GM21423 (cell line): ENCODE results near the gene COL20A1.
"Not testable (repeated sequence)": the region's sequence is repeated elsewhere in the genome, so short reads cannot be mapped to it uniquely, and the experiment has no call there.

ENCODE experiments used
- ATAC-seq: cut with Tn5 transposase; IDR thresholded peaks from one replicate; pipeline ENCODE4 v1.9.1; 2021; ENCODE audit warnings: mild to moderate bottlenecking, moderate library complexity; ENCODE audit not compliant: unreplicated experiment

Gene COL20A1

DNA sequence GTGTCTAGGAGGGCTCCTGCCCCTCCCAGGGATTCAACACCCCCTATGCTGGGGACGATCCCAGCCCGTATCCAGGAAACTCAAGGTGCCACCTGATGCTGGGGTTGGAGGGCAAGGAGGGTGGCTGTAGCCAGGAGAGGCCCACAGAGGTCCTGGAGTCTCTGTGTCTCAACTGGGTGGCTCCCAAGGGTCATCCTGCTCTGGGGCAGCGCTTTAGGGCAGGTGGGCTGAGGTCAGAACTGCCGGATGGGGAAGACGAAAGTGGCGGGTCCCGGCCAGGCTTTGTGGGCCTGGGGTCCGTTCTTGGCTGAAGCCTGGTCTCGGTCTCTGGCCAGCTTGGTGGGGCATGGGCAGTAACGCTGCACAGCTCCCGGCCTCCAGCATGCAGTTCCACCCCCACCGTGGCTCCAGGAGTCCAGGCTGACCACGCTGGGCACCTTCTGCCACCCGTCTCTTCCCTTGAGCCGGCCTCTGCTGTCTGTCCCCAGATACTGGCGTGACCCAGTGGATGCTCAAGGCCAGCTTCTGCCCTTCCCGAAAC lies 2.8 kb upstream of the COL20A1 start:
- no peak for ATAC-seq

DNA sequence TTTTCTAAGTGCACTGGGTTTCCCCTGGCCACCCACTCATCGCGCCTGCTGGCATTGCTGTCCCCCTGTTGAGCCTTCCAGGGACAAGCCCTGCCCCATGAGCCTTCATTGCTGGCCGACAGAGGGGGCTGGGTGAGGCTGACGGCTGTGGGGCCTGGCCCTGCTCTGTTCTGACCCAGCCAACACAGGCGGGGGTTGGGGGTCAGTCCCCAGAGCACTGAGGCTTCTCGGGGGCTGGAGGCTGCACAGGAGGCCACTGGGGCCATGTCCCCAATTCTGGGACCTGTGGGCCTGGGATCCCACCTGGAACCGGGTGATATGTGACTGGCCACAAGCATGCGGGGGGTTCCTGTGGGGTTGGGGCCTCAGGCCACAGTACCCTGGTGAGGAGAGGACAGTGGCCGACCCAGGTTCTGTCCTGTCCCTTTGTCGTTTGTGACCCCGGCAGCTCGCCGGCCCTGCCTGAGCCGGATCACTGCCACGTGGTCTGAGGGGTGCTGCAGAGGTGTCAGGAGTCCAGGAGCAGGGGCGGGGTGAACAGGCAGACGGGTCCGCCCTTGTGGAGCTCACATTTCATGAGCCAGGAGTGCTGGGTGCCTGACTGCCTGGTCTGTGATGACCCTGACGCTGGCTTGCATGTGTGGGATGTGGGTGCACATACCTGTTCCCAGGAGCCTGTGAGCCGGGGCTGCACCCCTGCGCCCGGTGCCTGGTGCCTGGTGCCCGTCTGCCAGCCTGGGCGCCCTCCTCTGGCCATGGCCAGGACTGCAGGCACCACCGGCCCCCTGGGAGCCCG lies 2.1 kb upstream of the COL20A1 start:
- no peak for ATAC-seq

DNA sequence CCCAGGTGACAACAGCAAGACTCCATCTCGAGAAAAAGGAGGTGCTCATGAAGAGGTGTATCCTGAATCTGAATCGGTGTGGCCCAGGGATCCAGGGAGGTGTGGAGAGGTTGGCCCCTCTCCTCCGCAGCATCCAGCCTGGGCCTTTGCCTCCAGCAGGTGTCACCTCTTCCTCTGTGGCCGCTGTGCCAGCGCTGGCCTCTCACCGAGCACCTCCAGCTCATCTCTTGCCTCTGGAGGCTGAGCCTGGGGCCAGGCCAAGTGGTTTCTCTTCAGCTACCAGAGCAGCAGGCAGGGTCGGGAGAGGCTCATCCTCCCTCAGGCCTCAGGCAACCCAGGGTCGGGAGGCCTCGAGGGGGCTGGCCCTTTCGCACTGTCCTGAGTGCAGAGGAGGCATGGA lies 1.2 kb upstream of the COL20A1 start:
- ATAC-seq: no peak

DNA sequence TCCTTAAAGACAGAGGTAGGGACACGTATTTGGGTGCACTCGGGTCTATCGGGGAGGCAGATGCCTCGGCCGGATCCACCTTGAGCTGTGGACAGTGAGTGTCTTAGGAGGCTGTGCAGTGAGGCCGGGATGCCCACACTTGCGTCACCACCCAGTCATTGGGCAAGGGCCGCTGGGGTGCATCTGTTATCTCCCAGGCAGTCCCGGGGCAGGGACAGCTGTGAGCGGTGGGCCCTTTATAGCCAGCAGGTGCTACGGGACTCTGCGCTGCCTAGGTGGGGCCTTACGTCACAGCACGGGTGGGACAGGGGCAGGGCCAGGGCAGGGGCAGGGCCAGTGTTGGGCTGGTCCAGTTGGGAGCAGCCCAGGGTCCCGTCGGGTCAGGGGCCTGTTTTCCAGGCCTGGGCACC lies 689 bp upstream of the COL20A1 start:
- no peak for ATAC-seq

DNA sequence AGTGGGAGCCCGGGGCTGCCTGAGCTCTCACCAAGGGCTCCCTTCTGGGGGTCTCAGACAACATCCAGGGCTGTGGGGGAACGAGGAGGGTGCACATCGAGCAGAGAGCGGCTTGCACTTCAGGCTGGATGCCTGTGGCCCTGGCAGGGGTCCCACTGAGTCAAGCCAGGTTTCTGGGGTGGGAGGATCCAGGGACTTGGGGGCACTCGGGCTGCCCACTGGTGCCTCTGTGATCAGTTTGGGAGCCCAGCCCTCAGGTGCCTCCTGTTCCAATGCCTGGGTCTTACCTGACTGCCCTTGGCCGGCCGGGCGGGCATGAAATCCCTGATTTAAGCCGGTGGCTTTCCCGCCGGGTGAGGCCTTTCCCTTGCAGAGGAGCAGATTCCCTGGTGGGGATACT lies 470 bp downstream of the COL20A1 start:
- no peak for ATAC-seq

DNA sequence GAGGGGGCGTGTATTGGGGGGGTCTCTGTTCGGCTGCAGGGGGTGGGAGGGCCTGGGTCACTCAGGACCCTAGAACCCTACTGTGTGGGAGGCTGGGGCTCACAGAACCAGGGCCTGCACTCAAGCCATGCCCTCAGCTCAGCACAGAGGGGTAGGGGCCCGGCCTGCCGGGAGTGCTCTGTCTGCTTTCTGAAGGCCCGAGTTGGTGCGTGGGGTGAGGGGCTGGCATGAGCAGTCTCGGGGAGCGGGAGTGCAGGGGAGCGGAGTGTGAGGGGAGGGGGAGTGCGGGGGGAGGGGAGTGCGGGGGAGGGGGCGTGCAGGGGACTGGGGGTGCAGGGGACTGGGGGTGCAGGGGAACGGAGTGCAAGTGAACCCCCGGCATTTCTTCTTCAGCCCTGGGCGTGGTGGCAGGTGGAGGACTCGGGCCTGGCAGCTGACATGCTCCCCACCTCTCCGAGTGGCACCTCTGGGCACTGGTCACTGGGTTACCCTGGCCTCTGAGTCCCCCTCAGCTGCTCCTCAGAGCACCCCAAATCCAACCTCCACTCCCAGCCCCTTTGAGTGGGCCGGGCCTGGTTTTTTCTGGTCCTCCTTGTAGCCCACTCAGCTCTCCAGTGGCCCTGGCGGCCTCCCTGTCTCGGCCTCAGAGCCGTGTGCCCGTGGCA lies 1.0 kb downstream of the COL20A1 start:
- ATAC-seq: no peak

DNA sequence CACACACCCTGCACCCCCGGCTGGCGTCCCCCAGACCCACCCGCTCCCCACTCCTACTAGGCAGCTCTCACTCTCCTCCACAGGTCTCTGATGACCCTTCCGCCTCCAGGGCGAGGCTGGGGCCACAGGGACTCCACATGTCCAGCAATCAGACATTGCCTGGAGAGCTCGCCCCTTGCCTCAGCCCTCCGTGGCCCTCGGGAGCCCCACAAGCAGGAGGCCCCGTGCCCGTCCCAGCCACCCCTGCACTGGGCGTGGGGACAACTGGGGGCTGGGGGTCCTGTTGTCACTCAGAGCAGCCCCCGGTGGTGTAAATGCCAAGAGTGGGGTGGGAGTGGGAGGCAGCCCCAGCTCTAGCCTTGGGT lies 1.5 kb downstream of the COL20A1 start:
- ATAC-seq: no peak

DNA sequence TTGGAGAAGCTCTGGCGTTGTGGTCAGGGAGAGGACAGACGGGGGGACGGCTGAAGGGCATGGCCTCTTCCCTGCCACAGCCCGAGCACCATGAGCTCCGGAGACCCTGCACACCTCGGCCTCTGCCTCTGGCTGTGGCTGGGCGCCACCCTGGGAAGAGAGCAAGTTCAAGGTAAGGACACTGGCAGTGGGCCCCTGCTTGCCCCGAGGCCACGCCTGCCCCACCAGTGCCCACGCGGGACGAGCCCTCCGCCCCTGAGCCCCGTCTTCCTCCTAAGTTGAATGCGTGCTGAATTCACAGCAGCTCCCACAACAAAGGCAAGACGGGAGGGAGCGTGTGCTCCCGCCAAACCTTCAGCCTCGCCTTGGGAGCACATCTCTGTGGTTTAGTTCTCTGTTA lies 2.0 kb downstream of the COL20A1 start:
- ATAC-seq: no peak

DNA sequence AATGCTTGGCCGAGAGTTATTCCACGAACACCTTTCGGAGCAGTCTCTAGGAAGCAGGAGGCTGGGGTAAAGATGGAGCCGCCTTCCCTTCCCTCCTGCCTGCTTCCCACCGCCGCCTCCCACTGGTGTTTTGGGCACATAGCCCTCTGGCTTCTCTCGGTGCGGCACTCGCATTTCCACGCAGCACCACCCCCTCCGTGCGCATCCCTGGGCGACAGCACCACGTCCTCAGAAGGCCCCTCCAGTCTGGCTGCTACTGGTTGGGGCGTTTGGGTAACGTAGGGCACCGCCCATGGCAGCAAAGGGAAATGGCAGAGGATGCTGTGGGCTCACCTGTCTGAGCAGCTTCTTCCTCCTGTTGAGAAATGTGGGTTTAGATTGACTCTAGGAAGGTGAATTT lies 2.4 kb downstream of the COL20A1 start:
- no peak for ATAC-seq

DNA sequence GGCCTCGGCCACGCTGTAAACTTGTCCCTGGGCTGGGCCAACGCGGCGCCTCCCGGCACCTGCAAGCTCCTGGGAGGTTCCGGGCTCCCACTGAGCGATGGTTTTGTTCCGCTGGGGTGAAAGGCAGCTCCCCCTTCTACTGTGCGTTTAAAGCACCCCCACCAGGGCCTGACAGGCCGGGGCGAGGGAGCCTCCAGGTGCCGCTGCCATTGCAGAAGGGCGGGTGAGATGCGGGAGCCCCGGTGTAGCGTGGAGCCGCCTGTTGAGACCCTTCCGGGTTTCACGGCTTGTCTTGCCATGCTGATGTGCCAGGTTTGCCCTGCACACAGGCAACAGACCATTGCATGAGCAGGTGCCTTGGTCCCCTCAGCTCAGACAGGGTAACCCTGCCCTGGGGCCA lies 2.9 kb downstream of the COL20A1 start:
- ATAC-seq: no peak

DNA sequence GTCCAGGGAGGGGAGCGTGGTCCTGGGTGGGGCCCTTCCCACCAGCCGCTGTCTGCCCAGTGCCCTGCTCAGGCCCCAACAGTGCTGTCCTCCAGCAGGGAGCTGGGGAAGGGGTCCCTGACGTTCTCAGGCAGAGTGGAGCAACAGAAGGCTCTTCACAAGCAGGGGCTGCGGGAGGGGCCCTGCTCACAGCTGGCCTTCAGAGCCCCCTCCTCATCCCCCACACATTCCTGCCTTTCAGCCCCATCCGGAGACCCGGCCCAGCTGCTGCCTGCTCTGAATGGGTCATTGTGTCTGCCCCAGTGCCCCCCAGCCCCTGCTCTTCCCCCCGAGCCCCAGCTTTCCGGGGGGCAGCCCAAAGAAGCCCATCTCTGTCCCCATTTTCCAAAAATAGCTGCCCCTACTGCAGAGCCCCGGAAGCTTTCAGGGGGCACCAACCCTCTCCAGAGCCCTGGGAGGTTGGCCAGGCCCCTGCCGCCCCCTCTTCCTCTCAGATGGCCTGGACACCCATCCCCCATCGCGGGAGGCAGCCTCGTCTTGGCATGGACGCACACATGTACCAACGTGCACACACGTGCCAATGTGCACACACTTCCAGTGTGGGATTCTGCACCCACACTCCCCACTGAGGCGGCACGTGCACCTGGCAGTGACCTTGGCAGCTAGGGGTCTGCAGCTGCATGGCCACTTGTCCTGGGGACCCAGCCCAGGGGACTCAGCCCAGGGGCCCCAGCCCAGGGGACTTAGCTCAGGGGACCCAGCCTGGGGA lies 3.7 kb downstream of the COL20A1 start:
- no peak for ATAC-seq

DNA sequence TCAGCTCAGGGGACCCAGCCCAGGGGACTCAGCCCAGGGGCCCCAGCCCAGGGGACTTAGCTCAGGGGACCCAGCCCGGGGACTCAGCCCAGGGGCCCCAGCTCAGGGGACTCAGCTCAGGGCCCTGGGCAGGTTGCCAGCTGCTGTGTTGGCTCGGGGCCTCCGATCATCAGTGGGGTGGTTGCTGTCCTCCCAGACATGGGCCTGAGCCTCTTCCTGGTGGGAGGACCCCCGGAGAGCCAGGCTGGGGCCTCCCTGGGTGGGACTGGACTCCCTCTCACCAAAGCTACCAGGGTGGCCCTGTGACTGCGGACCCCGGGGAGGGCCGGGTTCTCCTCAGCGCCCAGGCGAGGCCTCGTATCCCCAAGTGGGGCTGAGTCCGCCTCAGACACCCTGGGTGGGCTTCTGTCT lies 4.4 kb downstream of the COL20A1 start:
- ATAC-seq: no peak

DNA sequence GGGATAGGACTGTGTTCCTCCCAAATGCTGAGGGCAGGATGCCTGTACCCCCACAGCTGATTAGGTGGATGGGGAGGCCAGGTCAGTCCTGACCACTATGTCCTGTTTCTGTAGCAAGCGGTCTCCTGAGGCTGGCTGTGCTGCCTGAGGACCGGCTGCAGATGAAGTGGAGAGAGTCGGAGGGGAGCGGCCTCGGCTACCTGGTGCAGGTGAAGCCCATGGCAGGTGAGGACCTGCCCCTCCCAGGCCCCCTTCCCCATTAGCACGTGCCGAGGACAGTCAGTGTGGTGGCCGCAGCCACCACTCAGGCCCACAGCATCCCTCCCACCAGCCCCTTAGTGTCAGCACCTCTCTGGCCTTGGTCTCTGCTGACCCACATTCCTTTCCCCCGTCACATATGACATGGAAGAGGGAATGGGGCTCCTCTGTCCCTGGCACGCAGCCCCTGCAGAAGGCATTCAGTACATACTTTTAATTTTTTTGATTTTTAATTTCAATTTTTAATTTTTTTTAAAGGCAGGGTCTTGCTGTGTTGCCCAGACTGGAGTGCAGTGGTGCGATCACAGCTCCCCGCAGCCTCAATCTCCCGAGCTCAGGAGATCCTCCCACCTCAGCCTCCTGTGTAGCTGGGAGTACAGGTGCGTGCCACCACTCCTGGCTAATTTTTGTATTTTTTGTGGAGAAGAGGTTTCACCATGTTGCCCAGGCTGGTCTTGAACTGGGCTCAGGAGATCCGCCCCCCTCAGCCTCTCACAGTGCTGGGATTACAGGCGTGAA lies 5.0 kb downstream of the COL20A1 start:
- no peak for ATAC-seq

DNA sequence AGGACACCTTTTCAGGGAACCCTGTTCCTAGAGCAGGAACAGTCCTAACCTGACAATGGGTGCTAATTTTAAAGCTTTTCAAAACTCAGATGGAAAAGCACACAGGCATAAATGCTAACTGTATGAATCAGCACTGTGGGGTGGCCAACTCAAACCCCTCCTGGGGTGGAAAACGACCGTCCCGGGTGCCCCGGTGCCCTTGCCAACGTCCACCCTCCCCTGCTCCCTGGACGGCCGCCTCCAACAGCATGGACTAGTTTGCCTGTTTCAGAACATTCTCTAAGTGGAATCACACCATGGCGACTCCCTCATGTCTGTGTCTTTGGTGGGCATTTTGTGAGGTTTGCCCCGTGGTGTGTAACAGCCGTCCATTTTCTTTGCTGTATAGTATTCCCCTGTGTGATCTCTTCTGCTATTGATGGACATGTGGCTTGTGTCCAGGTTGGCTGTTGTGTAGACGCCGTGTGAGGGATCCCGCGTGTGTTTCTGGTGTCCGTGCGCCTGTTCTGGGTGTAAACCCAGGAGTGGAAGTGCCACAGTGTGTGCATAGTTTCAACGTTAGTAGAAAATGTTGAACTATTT lies 5.8 kb downstream of the COL20A1 start:
- ATAC-seq: no peak

DNA sequence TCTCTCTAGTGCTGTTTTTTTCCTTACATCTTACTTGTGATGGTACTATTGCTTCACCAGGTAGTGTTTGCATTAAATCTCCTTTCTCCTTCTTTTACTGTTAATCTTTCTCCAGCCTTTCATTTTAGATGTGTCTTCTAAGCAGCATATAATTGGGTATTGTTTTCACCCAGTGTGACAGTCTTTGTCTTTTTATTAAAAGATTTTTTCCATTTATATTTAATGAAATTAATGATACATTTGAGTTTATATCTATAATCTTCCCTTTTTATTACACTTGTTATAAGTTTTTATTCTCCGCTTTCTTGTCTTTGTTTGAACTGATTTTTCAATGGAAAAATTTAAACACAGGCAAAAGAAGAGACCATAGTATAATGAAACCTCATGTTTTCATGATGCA lies 8.7 kb downstream of the COL20A1 start:
- ATAC-seq: no peak

DNA sequence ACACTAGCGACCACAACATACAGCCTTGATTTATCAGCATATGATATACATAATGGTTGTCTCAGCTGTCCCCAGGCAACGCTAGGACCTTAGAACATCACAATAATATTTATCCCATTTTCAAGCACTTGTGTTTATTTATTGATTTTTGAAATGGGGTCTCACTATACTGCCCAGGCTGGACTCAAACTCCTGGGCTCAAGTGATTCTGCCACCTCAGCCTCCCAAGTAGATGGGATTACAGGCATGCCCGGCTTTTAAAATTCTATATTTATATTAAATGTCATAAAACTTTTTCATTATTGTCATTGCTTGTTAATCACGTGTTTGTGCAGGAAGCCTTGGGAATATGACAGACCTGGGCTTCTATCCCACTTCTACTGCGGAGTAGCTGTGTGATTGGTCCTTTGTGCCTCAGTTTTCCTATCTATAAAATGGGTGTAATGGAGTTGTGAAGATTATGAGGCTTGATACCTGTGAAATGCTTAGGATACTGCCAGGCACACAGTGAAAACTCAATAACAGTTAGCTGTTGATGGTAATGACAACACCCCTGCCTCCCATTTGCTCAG lies 10.2 kb downstream of the COL20A1 start:
- ATAC-seq: no peak

DNA sequence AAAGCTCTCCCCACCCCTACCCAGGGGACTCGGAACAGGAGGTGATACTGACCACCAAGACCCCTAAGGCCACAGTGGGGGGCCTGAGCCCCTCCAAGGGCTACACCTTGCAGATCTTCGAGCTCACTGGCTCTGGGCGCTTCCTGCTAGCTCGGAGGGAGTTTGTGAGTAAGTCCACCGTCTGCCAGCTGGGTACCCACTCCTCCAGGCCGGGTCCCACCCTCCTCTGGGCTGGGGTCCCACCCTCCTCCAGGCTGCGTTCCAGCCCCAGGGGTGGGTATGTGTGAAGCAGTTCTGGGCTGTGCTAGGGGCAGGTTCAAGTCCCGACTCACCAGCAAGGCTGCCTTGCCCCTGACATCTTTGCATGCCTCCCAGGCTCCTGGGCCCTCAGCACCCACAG lies 12.4 kb downstream of the COL20A1 start:
- no peak for ATAC-seq

DNA sequence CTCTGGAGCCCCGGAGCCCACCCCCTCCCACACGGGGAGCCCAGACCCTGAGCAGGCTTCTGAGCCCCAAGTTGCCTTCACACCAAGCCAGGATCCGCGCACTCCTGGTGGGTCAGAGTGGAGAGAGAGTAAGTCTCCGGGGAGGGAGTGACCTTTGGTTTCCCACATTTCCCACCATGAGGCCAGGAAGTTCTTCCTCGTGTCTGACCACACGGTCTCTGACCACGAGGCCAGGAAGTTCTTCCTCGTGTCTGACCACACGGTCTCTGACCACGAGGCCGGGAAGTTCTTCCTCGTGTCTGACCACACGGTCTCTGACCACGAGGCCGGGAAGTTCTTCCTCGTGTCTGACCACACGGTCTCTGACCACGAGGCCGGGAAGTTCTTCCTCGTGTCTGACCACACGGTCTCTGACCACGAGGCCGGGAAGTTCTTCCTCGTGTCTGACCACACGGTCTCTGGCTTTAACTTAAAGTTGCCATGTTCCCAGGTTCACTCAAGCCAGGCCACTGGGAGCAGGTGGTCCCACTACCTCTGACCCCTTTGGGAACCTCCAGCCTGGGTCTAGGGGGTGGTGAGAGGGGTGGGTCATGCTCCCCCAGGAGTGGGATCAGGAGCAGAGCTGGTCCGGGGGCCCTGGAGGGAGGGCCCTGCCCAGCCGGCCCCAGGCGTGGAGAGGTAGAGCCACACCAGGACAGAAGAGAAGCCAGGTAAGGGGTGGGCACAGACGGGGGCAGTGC lies 13.1 kb downstream of the COL20A1 start:
- ATAC-seq: not testable (repeated sequence)

DNA sequence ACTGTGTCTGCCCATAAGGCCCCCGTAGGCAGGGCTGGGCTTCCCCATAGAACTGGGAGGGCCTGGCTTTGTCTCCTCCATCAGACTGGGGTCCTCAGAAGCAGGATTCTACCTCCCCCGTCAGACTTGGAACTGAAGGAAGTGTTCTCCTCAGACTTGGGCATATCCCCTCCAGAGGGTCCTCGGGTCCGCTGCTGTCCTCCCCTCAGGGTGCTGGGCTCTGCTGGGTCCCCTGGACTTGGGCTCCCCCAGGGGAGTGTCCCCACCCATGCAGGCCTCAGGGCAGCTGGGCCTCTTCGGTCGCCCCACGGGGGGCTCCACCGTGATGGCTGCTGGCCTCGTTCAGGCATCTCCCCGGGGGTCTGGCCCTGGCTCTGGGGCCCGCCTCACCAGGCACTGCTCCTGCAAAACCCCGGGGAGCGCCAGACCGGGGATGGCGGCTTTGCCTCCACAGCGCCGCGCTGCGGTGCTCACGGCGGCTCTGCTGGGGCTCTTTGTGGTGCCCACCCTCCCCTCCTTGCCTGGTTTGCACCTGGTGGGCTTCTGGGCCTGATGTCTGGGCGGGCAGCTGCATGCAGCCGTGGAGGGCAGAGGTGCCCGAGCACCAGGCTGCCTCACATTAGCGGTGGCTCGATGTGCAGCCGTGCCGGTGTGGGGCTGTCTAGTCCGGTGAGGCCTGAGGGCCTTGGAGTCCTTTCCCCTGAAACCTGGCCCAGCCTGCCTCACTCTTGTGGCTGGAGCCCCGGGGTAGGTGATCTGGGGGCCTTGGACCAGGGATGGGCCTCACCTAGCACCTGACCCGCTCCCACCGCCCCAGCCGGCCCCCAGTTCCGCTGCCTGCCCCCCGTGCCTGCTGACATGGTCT lies 13.9 kb downstream of the COL20A1 start:
- ATAC-seq: no peak
